ENCODE results near the gene PCDHGA6. TPM values are rescaled to one million over a fixed set of nuclear protein-coding genes. Genes with fewer than 3 reads are reported as not detected.
"Not testable (repeated sequence)": the region's sequence is repeated elsewhere in the genome, so short reads cannot be mapped to it uniquely, and the experiment has no call there.

PCDHGA6 gene
- total RNA-seq, 1 donor from 2014 or later = 0.60 TPM

GRCh38 chr5:141371572-141372475 lies 1.9 kb upstream of the PCDHGA6 start:
- Mint-ChIP-seq H3K36me3 (ENCODE audit: insufficient read depth) (peaks cover 20% of the 10 kb centered on the region), H3K9me3 (ENCODE audit: low read depth) (peaks cover 50% of the 10 kb centered on the region), H3K27ac (no peak overlapping the region), H3K27me3 (no peaks in the 10 kb centered on the region), H3K4me3 (ENCODE audit: low read depth) (no peak overlapping the region), H3K4me1 (ENCODE audit: low read depth) (no peaks in the 10 kb centered on the region)
- no peak for TF ChIP-seq CTCF (IDR thresholded peaks at IDR 0.05; ENCODE audit: unreplicated experiment)
- no peak for DNase-seq (ENCODE audit: low spot score, unreplicated experiment)

- no peak for DNase-seq (ENCODE audit: low spot score, unreplicated experiment)
- Mint-ChIP-seq H3K27me3 (no peaks in the 10 kb centered on the region), H3K27ac (no peak overlapping the region), H3K36me3 (ENCODE audit: insufficient read depth) (peaks cover 19% of the 10 kb centered on the region), H3K4me1 (ENCODE audit: low read depth) (no peaks in the 10 kb centered on the region), H3K4me3 (ENCODE audit: low read depth) (no peak overlapping the region), H3K9me3 (ENCODE audit: low read depth) (peaks cover 54% of the 10 kb centered on the region)
- TF ChIP-seq CTCF (IDR thresholded peaks at IDR 0.05; ENCODE audit: unreplicated experiment) = no peak
Measured at GRCh38 chr5:141374627-141375026, 936 bp downstream of the PCDHGA6 start.

GRCh38 chr5:141375444-141376155 lies 1.9 kb downstream of the PCDHGA6 start:
- H3K27me3 Mint-ChIP-seq; H3K4me1 Mint-ChIP-seq (ENCODE audit: low read depth); H3K4me3 Mint-ChIP-seq (ENCODE audit: low read depth); DNase-seq (ENCODE audit: low spot score, unreplicated experiment); H3K27ac Mint-ChIP-seq: not testable (repeated sequence)
- Mint-ChIP-seq H3K9me3 (ENCODE audit: low read depth) (peaks cover 49% of the 10 kb centered on the region), H3K36me3 (ENCODE audit: insufficient read depth) (peaks cover 17% of the 10 kb centered on the region)

GRCh38 chr5:141382469-141383294 lies 9.0 kb downstream of the PCDHGA6 start, which contains the start of gene PCDHGA7:
TSS of gene PCDHGA7 (plus strand) at chr5:141382742. CDS start at chr5:141382900, 158 bp downstream.
- H3K36me3 Mint-ChIP-seq (ENCODE audit: insufficient read depth) = peaks cover 11% of the 10 kb centered on the region
- no peaks in the 10 kb centered on the region for H3K27me3 Mint-ChIP-seq
- TF ChIP-seq CTCF (IDR thresholded peaks at IDR 0.05; ENCODE audit: unreplicated experiment) = no peak
- H3K4me3 Mint-ChIP-seq (ENCODE audit: low read depth) = no peak within 1 kb of the TSS
- H3K9me3 Mint-ChIP-seq (ENCODE audit: low read depth) = peaks cover 48% of the 10 kb centered on the region
- no peaks in the 10 kb centered on the region for H3K4me1 Mint-ChIP-seq (ENCODE audit: low read depth)
- DNase-seq (ENCODE audit: low spot score, unreplicated experiment) = no peak
- H3K27ac Mint-ChIP-seq = no peak within 1 kb of the TSS

- Mint-ChIP-seq H3K4me3 (ENCODE audit: low read depth) (no peak overlapping the region), H3K36me3 (ENCODE audit: insufficient read depth) (peaks cover 13% of the 10 kb centered on the region), H3K27ac (no peak overlapping the region), H3K9me3 (ENCODE audit: low read depth) (peaks cover 48% of the 10 kb centered on the region), H3K4me1 (ENCODE audit: low read depth) (no peaks in the 10 kb centered on the region), H3K27me3 (no peaks in the 10 kb centered on the region)
- DNase-seq (ENCODE audit: low spot score, unreplicated experiment) = no peak
- no peak for TF ChIP-seq CTCF (IDR thresholded peaks at IDR 0.05; ENCODE audit: unreplicated experiment)
Measured at GRCh38 chr5:141383345-141383744, 9.7 kb downstream of the PCDHGA6 start.

All from progenitor cell of endocrine pancreas (in vitro differentiated cells).